IPS DF 6.9 (cell line): ENCODE data around the gene MAST2.
"Not testable (repeated sequence)": the region's sequence is repeated elsewhere in the genome, so short reads cannot be mapped to it uniquely, and the experiment has no call there.

Experiments
- DNase-seq: peaks from one replicate; pipeline ENCODE4 v3.0.0-alpha.2; 2013; ENCODE audit warnings: low read depth, low spot score
- H3K27ac ChIP-seq: one replicate; pipeline ENCODE4 v1.5.1; 2013; ENCODE audit warnings: low read length, control low read depth
- H3K27me3 ChIP-seq: 2 replicates; pipeline ENCODE4 v1.6.1; 2013; ENCODE audit warnings: mild to moderate bottlenecking, low read length; ENCODE audit not compliant: control insufficient read depth, insufficient read depth
- H3K36me3 ChIP-seq: 2 replicates; pipeline ENCODE4 v1.6.1; 2013; ENCODE audit warnings: low read length; ENCODE audit not compliant: control insufficient read depth, insufficient read depth
- H3K4me1 ChIP-seq: 2 replicates; pipeline ENCODE4 v1.6.1; 2013; ENCODE audit warnings: low read length; ENCODE audit not compliant: control insufficient read depth, insufficient read depth
- H3K4me3 ChIP-seq: 2 replicates; pipeline ENCODE4 v1.5.1; 2013; ENCODE audit warnings: mild to moderate bottlenecking, low read length
- H3K9me3 ChIP-seq: 2 replicates; pipeline ENCODE4 v1.6.1; 2013; ENCODE audit warnings: low read length, inconsistent platforms; ENCODE audit not compliant: control insufficient read depth, insufficient read depth
- WGBS: extraction: QIAGEN DNeasy Blood & Tissue Kit; methylation state at CpG from one replicate; pipeline ENCODE4 v1.1.7; 2013; ENCODE audit warnings: mixed read lengths, missing lambda C conversion rate; ENCODE audit not compliant: insufficient read length, insufficient coverage; 5-methylcytosine and 5-hydroxymethylcytosine counted together

The MAST2 gene

GRCh38 chr1:45930258-45931150 lies 127.1 kb downstream of the MAST2 start:
- no peaks in the 10 kb centered on the region for H3K9me3 ChIP-seq
- no peaks in the 10 kb centered on the region for H3K36me3 ChIP-seq
- no peaks in the 10 kb centered on the region for H3K27me3 ChIP-seq
- no CpG with 5 or more reads among the region's 7 CpGs for WGBS
- H3K27ac ChIP-seq = no peak overlapping the region
- peaks cover 3% of the 10 kb centered on the region for H3K4me1 ChIP-seq
- no peak overlapping the region for H3K4me3 ChIP-seq
- no peak for DNase-seq

DNA sequence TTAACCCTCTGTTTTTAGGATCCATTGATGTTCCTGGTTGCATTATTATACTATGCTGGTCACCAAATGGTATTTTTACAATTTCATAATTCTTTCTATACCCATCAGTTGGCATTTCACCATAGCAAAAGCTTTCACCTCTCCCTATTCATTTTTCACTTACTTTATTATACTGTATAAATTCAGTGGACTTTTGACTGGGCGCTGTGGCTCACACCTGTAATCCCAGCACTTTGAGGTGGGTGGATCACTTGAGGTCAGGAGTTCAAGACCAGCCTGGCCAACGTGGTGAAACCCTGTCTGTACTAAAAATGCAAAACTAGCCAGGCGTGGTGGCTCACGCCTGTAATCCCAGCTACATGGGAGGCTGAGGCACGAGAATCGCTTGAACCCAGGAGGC lies 128.8 kb downstream of the MAST2 start:
- not testable (repeated sequence) for H3K27ac ChIP-seq, DNase-seq, H3K4me1 ChIP-seq, H3K4me3 ChIP-seq, H3K9me3 ChIP-seq, H3K36me3 ChIP-seq, H3K27me3 ChIP-seq
- WGBS = no CpG with 5 or more reads among the region's 6 CpGs

GRCh38 chr1:45934947-45935346 lies 131.5 kb downstream of the MAST2 start:
- no peaks in the 10 kb centered on the region for H3K9me3 ChIP-seq
- WGBS = no CpG with 5 or more reads among the region's 3 CpGs
- no peak overlapping the region for H3K4me3 ChIP-seq
- no peak for DNase-seq
- H3K4me1 ChIP-seq = no peaks in the 10 kb centered on the region
- no peaks in the 10 kb centered on the region for H3K36me3 ChIP-seq
- no peak overlapping the region for H3K27ac ChIP-seq
- no peaks in the 10 kb centered on the region for H3K27me3 ChIP-seq

DNA sequence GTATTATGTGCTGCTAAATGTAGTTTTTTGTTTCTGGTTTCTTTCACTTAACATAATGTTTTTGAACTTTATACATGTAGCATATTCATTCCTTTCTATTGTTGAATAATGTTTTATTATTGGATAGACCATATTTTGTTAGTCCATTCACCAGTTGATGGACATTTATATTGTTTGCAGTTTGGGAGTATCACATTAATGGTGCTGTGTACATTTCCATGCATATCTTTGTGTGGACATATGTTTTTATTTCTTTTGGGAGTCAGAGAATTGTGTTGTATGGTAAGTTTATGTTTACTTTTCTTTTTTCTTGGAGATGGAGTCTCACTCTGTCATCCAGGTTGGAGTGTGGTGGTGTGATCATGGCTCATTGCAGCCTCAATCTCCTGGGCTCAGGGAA lies 134.6 kb downstream of the MAST2 start:
- no peak for DNase-seq

DNA sequence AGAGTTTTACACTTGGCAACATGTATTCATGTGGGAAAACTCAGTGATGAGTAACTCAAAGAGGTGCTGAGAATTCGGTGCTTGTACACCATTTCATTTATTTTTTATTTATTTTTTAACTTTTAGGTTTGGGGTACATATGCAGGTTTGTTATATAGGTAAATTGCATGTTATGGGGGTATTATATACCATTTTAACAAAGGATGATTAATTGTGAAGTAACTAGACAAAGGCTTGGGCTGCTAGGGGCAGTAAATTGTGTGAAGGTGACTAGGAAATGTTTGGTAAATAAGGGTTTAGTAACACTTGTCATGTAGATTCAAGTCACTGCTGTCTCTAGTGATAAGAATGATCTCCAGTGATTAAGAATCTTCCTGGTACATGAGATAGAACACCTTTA lies 139.0 kb downstream of the MAST2 start:
- Histone ChIP-seq H3K36me3 (no peaks in the 10 kb centered on the region), H3K9me3 (no peaks in the 10 kb centered on the region), H3K27ac (no peak overlapping the region), H3K4me1 (no peaks in the 10 kb centered on the region), H3K27me3 (no peaks in the 10 kb centered on the region), H3K4me3 (no peak overlapping the region)
- no CpG with 5 or more reads among the region's 1 CpG for WGBS
- no peak for DNase-seq

More for the DNA sequence above, 134.6 kb downstream of the MAST2 start:
- no peaks in the 10 kb centered on the region for H3K36me3 ChIP-seq
- no peaks in the 10 kb centered on the region for H3K4me1 ChIP-seq
- H3K27ac ChIP-seq = no peak overlapping the region
- no peak overlapping the region for H3K4me3 ChIP-seq
- H3K27me3 ChIP-seq = no peaks in the 10 kb centered on the region
- H3K9me3 ChIP-seq = no peaks in the 10 kb centered on the region

DNA sequence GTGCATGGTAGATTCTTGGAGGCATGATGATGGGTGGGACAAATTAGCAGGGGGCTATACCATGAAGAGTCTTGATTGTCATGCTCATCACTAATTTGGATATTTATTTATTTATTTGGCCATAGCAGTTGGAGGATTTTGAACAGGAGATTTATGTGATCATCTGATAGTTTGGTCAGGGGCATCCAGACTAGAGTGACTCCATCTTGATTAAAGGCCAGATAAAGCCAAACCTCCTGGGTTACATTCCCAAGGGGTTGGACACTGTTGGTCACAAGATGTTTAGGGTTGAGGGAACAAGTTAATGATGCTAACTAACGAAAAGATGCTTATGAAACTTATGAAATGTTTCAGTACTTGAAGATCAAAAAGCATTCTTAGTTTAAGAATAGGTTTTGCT lies 139.8 kb downstream of the MAST2 start:
- Histone ChIP-seq H3K9me3 (no peaks in the 10 kb centered on the region), H3K27ac (no peak overlapping the region), H3K36me3 (no peaks in the 10 kb centered on the region), H3K27me3 (no peaks in the 10 kb centered on the region), H3K4me3 (no peak overlapping the region), H3K4me1 (no peaks in the 10 kb centered on the region)
- no peak for DNase-seq
- WGBS = no CpG with 5 or more reads among the region's 1 CpG

GRCh38 chr1:45945426-45945825 lies 142.0 kb downstream of the MAST2 start:
- Histone ChIP-seq H3K36me3 (no peaks in the 10 kb centered on the region), H3K9me3 (no peaks in the 10 kb centered on the region), H3K4me1 (no peaks in the 10 kb centered on the region), H3K27me3 (no peaks in the 10 kb centered on the region), H3K27ac (no peak overlapping the region), H3K4me3 (no peak overlapping the region)
- no peak for DNase-seq
- no CpG with 5 or more reads among the region's 2 CpGs for WGBS

DNA sequence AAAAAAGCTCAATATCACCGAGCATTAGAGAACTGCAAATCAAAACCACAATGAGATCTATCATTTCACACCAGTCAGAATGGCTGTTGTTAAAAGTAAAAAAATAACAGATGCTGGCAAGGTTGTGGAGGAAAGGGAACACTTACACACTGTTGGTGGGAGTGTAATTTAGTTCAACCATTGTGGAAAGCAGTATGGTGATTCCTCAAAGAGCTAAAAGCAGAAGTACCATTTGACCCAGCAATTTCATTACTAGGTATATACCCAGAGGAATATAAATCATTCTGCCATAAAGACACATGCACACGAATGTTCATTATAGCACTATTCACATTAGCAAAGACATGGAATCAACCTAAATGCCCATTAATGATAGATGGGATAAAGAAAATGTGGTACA lies 146.1 kb downstream of the MAST2 start:
- not testable (repeated sequence) for H3K27ac ChIP-seq, H3K9me3 ChIP-seq, H3K4me3 ChIP-seq, DNase-seq, H3K4me1 ChIP-seq, H3K27me3 ChIP-seq, H3K36me3 ChIP-seq
- WGBS = no CpG with 5 or more reads among the region's 2 CpGs

GRCh38 chr1:45952072-45952471 lies 148.7 kb downstream of the MAST2 start:
- Histone ChIP-seq H3K27ac (no peak overlapping the region), H3K36me3 (no peaks in the 10 kb centered on the region), H3K27me3 (no peaks in the 10 kb centered on the region), H3K9me3 (no peaks in the 10 kb centered on the region), H3K4me3 (no peak overlapping the region), H3K4me1 (peaks cover 3% of the 10 kb centered on the region; the same call in 1 of the 2 replicates)
- DNase-seq = no peak
- no CpG with 5 or more reads among the region's 2 CpGs for WGBS

DNA sequence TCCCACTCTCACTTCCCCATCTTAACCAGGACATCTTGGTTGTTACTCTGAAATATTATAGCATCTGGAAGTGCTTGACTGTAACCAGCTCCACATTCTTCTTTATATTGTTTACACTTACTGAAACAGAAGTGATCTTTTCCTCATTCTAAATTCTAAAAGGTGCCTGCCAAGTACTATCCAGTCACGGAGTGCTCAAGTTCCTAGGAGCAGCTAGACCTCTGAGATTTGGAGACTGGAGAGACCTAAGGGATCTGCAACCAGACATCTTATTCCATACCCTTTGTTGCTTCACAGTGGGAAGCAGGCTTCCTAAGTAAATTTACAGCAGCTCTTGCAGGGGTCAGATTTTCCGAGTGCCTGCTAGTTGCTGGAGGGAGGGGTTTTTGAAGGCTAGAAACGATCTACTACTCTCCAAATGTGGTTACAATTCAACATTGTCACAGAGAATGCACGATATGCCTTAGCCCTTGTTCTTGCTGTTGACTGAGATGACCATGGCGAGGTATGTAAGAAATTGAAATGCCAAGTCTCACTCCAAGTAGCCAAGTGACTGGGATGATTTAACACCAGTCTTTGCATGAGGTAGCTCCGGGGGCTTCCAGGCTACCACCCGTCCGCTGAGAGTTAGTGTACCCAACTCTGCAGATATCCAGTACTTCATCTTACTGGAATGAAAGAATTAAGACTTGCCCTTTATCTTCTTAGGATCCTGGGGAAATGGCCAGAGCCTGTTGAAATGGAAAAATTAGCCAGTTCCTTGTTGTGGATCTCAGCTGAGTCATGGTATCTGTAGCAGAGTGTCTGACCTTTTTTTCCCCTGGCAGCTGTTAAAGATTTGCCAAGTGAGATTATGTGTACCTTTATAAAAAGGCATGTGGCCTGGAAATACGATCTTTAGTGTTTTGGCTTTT lies 150.8 kb downstream of the MAST2 start:
- no peaks in the 10 kb centered on the region for H3K9me3 ChIP-seq
- no peak overlapping the region for H3K4me3 ChIP-seq
- no peaks in the 10 kb centered on the region for H3K36me3 ChIP-seq
- no peak overlapping the region for H3K27ac ChIP-seq
- H3K27me3 ChIP-seq = no peaks in the 10 kb centered on the region
- peaks cover 3% of the 10 kb centered on the region; the same call in 1 of the 2 replicates for H3K4me1 ChIP-seq
- no CpG with 5 or more reads among the region's 9 CpGs for WGBS
- peak; percentile 33 for DNase-seq
